PFSK-1 (cell line): ENCODE results near the gene UTS2R.

ENCODE experiments used
- FOXP2 ChIP-seq: optimal IDR thresholded peaks from 2 replicates; pipeline ENCODE3; 2011; ENCODE audit warnings: borderline replicate concordance, control low read depth, inconsistent platforms; ENCODE audit not compliant: insufficient read depth; ENCODE audit errors: extremely low read length, extremely low read depth
- POLR2AphosphoS5 ChIP-seq: IDR thresholded peaks from 2 replicates; pipeline ENCODE4 v1.6.1; 2012; ENCODE audit warnings: low read depth, mild to moderate bottlenecking, control low read depth, low read length, moderate library complexity
- SIN3A ChIP-seq: IDR thresholded peaks from 2 replicates; pipeline ENCODE4 v1.6.1; 2012; ENCODE audit warnings: mild to moderate bottlenecking, low read length, moderate library complexity, borderline replicate concordance; ENCODE audit not compliant: insufficient read depth
- TAF1 ChIP-seq: IDR thresholded peaks from 2 replicates; pipeline ENCODE4 v1.6.1; 2012; ENCODE audit warnings: low read length, control low read depth, borderline replicate concordance; ENCODE audit not compliant: insufficient read depth
- TF ChIP-seq, protein P1 (sequence below), 2 experiments: IDR thresholded peaks; 2 replicates each; pipeline versions ENCODE4 v1.6.1 to v1.8.0; 2011 to 2012; ENCODE audit warnings: low read depth in 2 of 2, low read length in 2 of 2, control low read depth in 1 of 2, inconsistent platforms in 1 of 2, mild to moderate bottlenecking in 1 of 2, moderate library complexity in 1 of 2; ENCODE audit not compliant: insufficient read depth in 1 of 2

Gene UTS2R

DNA sequence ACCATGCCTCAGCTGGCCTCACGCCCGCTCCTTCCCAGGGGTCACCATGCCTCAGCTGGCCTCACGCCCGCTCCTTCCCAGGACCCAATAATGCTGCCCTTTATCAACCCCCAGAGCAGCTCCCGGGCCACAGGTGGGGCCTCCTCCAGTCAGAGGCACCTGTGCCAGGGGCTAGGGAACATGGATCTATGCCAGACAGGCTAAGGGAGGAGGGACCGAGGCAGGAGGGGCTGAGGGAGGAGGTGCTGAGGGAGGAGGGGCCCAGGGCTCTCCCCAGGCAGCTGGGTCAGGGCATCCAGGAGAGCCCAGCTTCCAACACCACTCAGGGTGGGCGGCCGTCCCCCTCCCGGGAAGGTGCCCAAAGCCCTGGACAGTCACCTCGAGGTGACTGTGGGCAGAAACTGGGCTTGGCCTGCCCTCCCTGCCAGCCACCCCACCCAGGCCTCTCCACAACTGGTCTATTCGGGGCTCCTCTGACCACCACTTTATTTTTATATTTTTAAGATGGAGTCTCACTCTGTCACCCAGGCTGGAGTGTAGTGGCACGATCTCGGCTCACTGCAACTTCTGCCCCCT is 19.4 kb downstream of the UTS2R start:
- TF ChIP-seq, protein P1, sequence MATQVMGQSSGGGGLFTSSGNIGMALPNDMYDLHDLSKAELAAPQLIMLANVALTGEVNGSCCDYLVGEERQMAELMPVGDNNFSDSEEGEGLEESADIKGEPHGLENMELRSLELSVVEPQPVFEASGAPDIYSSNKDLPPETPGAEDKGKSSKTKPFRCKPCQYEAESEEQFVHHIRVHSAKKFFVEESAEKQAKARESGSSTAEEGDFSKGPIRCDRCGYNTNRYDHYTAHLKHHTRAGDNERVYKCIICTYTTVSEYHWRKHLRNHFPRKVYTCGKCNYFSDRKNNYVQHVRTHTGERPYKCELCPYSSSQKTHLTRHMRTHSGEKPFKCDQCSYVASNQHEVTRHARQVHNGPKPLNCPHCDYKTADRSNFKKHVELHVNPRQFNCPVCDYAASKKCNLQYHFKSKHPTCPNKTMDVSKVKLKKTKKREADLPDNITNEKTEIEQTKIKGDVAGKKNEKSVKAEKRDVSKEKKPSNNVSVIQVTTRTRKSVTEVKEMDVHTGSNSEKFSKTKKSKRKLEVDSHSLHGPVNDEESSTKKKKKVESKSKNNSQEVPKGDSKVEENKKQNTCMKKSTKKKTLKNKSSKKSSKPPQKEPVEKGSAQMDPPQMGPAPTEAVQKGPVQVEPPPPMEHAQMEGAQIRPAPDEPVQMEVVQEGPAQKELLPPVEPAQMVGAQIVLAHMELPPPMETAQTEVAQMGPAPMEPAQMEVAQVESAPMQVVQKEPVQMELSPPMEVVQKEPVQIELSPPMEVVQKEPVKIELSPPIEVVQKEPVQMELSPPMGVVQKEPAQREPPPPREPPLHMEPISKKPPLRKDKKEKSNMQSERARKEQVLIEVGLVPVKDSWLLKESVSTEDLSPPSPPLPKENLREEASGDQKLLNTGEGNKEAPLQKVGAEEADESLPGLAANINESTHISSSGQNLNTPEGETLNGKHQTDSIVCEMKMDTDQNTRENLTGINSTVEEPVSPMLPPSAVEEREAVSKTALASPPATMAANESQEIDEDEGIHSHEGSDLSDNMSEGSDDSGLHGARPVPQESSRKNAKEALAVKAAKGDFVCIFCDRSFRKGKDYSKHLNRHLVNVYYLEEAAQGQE (IDR thresholded peaks at IDR 0.05; ENCODE audit: insufficient read depth in 1 of 2, low read depth in 2 of 2, low read length in 2 of 2): no peak
- TF ChIP-seq FOXP2 (no peak), SIN3A (no peak), POLR2AphosphoS5 (no peak), TAF1 (no peak)

DNA sequence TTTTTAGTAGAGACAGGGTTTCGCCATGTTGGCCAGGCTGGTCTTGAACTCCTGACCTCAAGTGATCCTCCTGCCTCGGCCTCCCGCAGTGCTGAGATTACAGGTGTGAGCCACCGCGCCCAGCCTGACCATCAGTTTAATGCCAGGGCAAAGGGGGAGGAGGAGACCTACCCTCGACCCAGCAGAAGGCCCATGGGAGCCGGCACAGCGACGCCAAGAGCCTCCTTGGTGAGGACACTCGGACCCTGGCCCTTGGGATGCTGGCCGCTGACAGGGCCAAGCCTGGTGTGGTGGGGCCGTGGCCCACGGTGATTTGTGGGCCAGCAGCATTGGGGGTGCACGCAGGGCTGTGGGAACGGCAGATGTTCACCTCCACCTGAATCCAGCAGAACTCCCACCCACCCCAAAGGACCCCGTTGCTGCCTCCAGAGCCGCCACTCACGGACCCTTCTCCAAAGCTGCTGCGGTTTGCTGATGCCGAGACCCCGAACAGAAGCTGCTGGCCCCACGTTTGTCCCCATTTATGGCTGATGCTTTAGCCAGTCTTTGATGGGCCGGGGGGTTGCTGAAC is 20.0 kb downstream of the UTS2R start:
- TF ChIP-seq, protein P1 (IDR thresholded peaks at IDR 0.05; ENCODE audit: insufficient read depth in 1 of 2, low read depth in 2 of 2, low read length in 2 of 2): no peak
- TF ChIP-seq FOXP2 (no peak), POLR2AphosphoS5 (no peak), SIN3A (no peak), TAF1 (no peak)

DNA sequence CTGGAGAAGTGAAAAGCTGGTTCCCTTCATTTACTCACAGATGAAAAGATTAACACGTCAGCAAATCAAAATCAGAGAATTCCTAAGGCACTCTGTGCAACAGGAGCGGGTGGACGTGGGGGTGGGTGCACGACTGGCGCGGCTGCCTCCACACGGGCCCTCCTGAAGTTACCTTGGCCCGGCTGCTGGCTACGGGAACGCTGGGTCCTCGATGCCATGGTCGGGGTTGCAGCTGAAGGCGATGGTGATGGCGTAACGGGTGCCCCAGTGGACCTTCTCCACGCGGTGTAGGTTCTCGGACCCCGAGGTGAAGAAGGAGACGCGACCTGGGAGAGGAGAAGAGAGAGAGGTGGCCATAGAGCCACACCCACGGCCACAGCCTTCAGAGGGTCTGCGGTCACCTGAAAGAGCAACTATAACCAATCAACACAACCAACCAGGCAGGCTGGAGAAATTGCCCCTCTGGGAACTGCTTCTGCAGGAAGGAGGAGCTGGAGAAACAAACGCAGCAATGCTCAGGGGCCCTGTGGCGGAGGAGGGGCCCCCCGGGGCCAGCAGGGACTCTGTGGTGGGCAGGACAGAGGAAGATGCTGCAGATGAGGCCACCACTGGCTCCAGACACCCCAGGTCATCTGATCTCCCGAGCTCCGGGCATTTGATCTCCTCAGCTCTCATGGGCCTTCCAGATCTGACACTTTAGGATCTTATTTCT is 20.8 kb downstream of the UTS2R start:
- TF ChIP-seq FOXP2 (no peak), TAF1 (no peak)

DNA sequence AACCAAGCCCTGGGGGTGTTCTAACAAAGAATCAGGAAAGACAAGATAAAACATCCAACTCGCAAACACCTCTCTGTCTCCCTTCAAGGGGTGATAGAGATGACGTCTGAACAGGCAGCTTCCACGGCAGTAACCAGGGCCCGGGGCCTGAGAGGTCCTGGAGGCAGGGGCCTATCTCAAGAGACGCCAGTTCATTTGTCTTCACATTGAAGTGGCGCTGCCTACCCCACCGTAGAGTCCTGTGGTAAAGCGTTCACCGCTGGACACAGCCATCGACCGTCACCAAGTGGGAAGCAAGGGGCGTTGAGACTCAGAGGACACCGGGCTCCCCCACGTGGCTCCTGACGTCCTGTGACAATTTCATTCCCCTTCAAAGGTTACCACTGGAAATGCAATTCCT is 21.4 kb downstream of the UTS2R start:
- TF ChIP-seq POLR2AphosphoS5 (no peak), SIN3A (no peak), FOXP2 (no peak), TAF1 (no peak)
- TF ChIP-seq, protein P1 (IDR thresholded peaks at IDR 0.05; ENCODE audit: insufficient read depth in 1 of 2, low read depth in 2 of 2, low read length in 2 of 2): no peak

DNA sequence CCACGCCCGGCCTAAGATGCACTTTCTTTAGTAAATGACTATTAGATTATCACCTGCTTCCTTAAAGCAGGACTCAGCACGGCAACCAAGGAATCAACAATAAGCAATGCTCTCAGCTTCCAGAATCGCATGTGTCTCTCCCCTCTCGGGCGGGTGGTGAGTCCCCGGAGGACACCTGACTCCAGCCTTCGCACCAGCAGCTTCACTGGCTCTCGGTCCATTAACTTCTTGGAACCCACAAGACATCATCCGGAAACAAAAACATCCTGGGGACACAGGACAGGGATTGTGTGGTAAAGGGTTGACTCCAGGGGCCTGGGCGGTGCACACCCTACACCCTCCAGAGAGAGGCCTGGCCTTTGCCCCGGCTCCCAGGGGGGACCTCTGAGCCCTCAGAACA is 22.7 kb downstream of the UTS2R start:
- TF ChIP-seq, protein P1 (IDR thresholded peaks at IDR 0.05; ENCODE audit: insufficient read depth in 1 of 2, low read depth in 2 of 2, low read length in 2 of 2): no peak
- no peak for TF ChIP-seq FOXP2
- TF ChIP-seq POLR2AphosphoS5: no peak
- no peak for TF ChIP-seq SIN3A
- no peak for TF ChIP-seq TAF1
